Activated CD8-positive, alpha-beta memory T cell treated with anti-CD3 and anti-CD28 coated beads, Interleukin-2, amount 50 U/mL, for 4 hours (primary cell): Measurements from ENCODE around the gene ADGRE1.
"Not testable (repeated sequence)": the region's sequence is repeated elsewhere in the genome, so short reads cannot be mapped to it uniquely, and the experiment has no call there.

ENCODE experiments used
- DNase-seq: peaks from one replicate; pipeline ENCODE4 v3.0.0-alpha.2; 2020

ADGRE1 gene

GRCh38 chr19:6887316-6887715, at the start of gene ADGRE1:
ADGRE1 (plus strand) TSS chr19:6887579; CDS start chr19:6887609, 30 bp downstream.
- DNase-seq = no peak

GRCh38 chr19:6838062-6838655, 49.2 kb upstream of the ADGRE1 start:
- DNase-seq = no peak

GRCh38 chr19:6842871-6843607, 44.3 kb upstream of the ADGRE1 start:
- DNase-seq = no peak

- DNase-seq = no peak
Measured at GRCh38 chr19:6847828-6848200, 39.6 kb upstream of the ADGRE1 start.

- DNase-seq = no peak
Measured at GRCh38 chr19:6848986-6849385, 38.4 kb upstream of the ADGRE1 start.

GRCh38 chr19:6849876-6850275, 37.5 kb upstream of the ADGRE1 start:
- DNase-seq = no peak

GRCh38 chr19:6851359-6851758, 36.0 kb upstream of the ADGRE1 start:
- no peak for DNase-seq

GRCh38 chr19:6852001-6852400, 35.4 kb upstream of the ADGRE1 start:
- no peak for DNase-seq

GRCh38 chr19:6853868-6854267, 33.5 kb upstream of the ADGRE1 start:
- DNase-seq = no peak

GRCh38 chr19:6854758-6855157, 32.6 kb upstream of the ADGRE1 start:
- no peak for DNase-seq

- DNase-seq = no peak
Measured at GRCh38 chr19:6856749-6857372, 30.5 kb upstream of the ADGRE1 start.

- no peak for DNase-seq
Measured at GRCh38 chr19:6861683-6862286, 25.6 kb upstream of the ADGRE1 start.

- DNase-seq = peak; percentile 91
Measured at GRCh38 chr19:6862673-6863078, 24.7 kb upstream of the ADGRE1 start.

GRCh38 chr19:6864325-6864940, 22.9 kb upstream of the ADGRE1 start:
- no peak for DNase-seq

- no peak for DNase-seq
Measured at GRCh38 chr19:6865849-6866248, 21.5 kb upstream of the ADGRE1 start.

- no peak for DNase-seq
Measured at GRCh38 chr19:6866741-6867151, 20.6 kb upstream of the ADGRE1 start.

- no peak for DNase-seq
Measured at GRCh38 chr19:6868351-6868750, 19.0 kb upstream of the ADGRE1 start.

- not testable (repeated sequence) for DNase-seq
Measured at GRCh38 chr19:6869151-6869882, 18.1 kb upstream of the ADGRE1 start.

- DNase-seq = no peak
Measured at GRCh38 chr19:6873708-6874431, 13.5 kb upstream of the ADGRE1 start.

GRCh38 chr19:6875218-6875617, 12.2 kb upstream of the ADGRE1 start:
- DNase-seq = no peak

GRCh38 chr19:6876748-6877147, 10.6 kb upstream of the ADGRE1 start:
- DNase-seq = no peak

GRCh38 chr19:6877766-6878165, 9.6 kb upstream of the ADGRE1 start:
- no peak for DNase-seq
